GM12891 (cell line): ENCODE measurements around the gene GEN1.
A peak's percentile ranks its signal among the peaks of the same experiment; 100 is the strongest.

Experiments
- DNase-seq: peaks from one replicate; pipeline ENCODE4 v3.0.0; 2011; ENCODE audit warnings: low spot score; ENCODE audit not compliant: insufficient read length
- FAIRE-seq: peaks from 2 replicates; lab custom pipeline; 2011; peaks lifted over from hg19 to GRCh38; lab: Jason Lieb, UNC
- PAX5 ChIP-seq: IDR thresholded peaks from 2 replicates; pipeline ENCODE4 v1.6.1; 2011; ENCODE audit warnings: low read length, moderate library complexity, mild to moderate bottlenecking; ENCODE audit not compliant: insufficient read depth, severe bottlenecking
- POLR2A ChIP-seq: IDR thresholded peaks from 2 replicates; pipeline ENCODE4 v1.6.1; 2011; ENCODE audit warnings: low read depth, low read length, control low read depth
- POLR2AphosphoS5 ChIP-seq: IDR thresholded peaks from 2 replicates; pipeline ENCODE4 v1.6.1; 2011; ENCODE audit warnings: low read depth, low read length, control low read depth
- POU2F2 ChIP-seq: IDR thresholded peaks from 2 replicates; pipeline ENCODE4 v1.6.1; 2011; ENCODE audit warnings: low read depth, mild to moderate bottlenecking, control low read depth, low read length, moderate library complexity
- SPI1 ChIP-seq: IDR thresholded peaks from 2 replicates; pipeline ENCODE4 v1.6.1; 2011; ENCODE audit warnings: low read depth, low read length, control low read depth
- TAF1 ChIP-seq: IDR thresholded peaks from 2 replicates; pipeline ENCODE4 v1.6.1; 2011; ENCODE audit warnings: low read depth, low read length, control low read depth

The GEN1 gene

GRCh38 chr2:17791817-17792130 is 37.8 kb downstream of the GEN1 start:
- FAIRE-seq (no peak), DNase-seq (no peak)
- TF ChIP-seq TAF1 (no peak), PAX5 (no peak), POLR2AphosphoS5 (no peak), SPI1 (no peak), POLR2A (no peak), POU2F2 (no peak)

GRCh38 chr2:17792515-17792914 is 38.6 kb downstream of the GEN1 start:
- TF ChIP-seq PAX5, result no peak
- TF ChIP-seq POLR2AphosphoS5, result no peak
- FAIRE-seq (no peak), DNase-seq (no peak)

GRCh38 chr2:17793296-17793695 is 39.4 kb downstream of the GEN1 start:
- FAIRE-seq, result no peak
- DNase-seq, result no peak
- no peak for TF ChIP-seq SPI1

- FAIRE-seq (peak; percentile 52), DNase-seq (no peak)
- no peak for TF ChIP-seq PAX5
- no peak for TF ChIP-seq POLR2AphosphoS5
- TF ChIP-seq TAF1, result no peak
- TF ChIP-seq POU2F2, result no peak
- no peak for TF ChIP-seq POLR2A
- no peak for TF ChIP-seq SPI1
Measured at GRCh38 chr2:17793803-17794354, 39.9 kb downstream of the GEN1 start.

GRCh38 chr2:17795309-17795708 is 41.4 kb downstream of the GEN1 start:
- DNase-seq (no peak), FAIRE-seq (no peak)
- TF ChIP-seq PAX5 (no peak), SPI1 (no peak), POU2F2 (no peak), TAF1 (no peak), POLR2A (no peak), POLR2AphosphoS5 (no peak)

GRCh38 chr2:17798338-17798737 is 44.4 kb downstream of the GEN1 start:
- DNase-seq (no peak), FAIRE-seq (no peak)

GRCh38 chr2:17799301-17800120 is 45.6 kb downstream of the GEN1 start:
- DNase-seq, result no peak
- peak; percentile 33 for FAIRE-seq
- TF ChIP-seq SPI1 (no peak), PAX5 (no peak)

More at GRCh38 chr2:17798338-17798737, 44.4 kb downstream of the GEN1 start:
- TF ChIP-seq SPI1 (no peak), POU2F2 (no peak), POLR2AphosphoS5 (no peak), TAF1 (no peak), PAX5 (no peak), POLR2A (no peak)

- TF ChIP-seq POLR2A, result no peak
- no peak for TF ChIP-seq TAF1
- TF ChIP-seq POU2F2, result no peak
- TF ChIP-seq SPI1, result no peak
- TF ChIP-seq PAX5, result no peak
- no peak for TF ChIP-seq POLR2AphosphoS5
- DNase-seq (no peak), FAIRE-seq (peak; percentile 47)
Measured at GRCh38 chr2:17800219-17800618, 46.3 kb downstream of the GEN1 start.

- DNase-seq (no peak), FAIRE-seq (no peak)
- TF ChIP-seq PAX5, result no peak
- no peak for TF ChIP-seq TAF1
- no peak for TF ChIP-seq SPI1
- TF ChIP-seq POLR2A, result no peak
- TF ChIP-seq POLR2AphosphoS5, result no peak
- no peak for TF ChIP-seq POU2F2
Measured at GRCh38 chr2:17800693-17801458, 46.9 kb downstream of the GEN1 start.

GRCh38 chr2:17803497-17803896 is 49.6 kb downstream of the GEN1 start:
- TF ChIP-seq SPI1, result peak; percentile 81
- TF ChIP-seq POU2F2, result no peak
- TF ChIP-seq POLR2A, result no peak
- TF ChIP-seq PAX5, result no peak
- TF ChIP-seq POLR2AphosphoS5, result no peak
- no peak for TF ChIP-seq TAF1
- FAIRE-seq, result peak; percentile 48

GRCh38 chr2:17804358-17804757 is 50.4 kb downstream of the GEN1 start:
- DNase-seq (no peak), FAIRE-seq (peak; percentile 71)
- TF ChIP-seq PAX5 (no peak), POLR2AphosphoS5 (no peak), POU2F2 (peak; percentile 68; the same call in 1 of the 2 replicates), SPI1 (peak; percentile 96), TAF1 (no peak)

More at GRCh38 chr2:17803497-17803896, 49.6 kb downstream of the GEN1 start:
- DNase-seq, result no peak
